Stimulated activated CD8-positive, alpha-beta memory T cell treated with anti-CD3 and anti-CD28 coated beads, Interleukin-2, amount 100 ng/mL, for 1 hour (primary cell): ENCODE measurements around the gene BEND6.

ENCODE experiments used
- DNase-seq, 2 donors: peaks; one replicate each; pipeline ENCODE4 v3.0.0-alpha.2; 2020; ENCODE audit warnings: low read depth in 2 of 2

Gene BEND6, protein sequence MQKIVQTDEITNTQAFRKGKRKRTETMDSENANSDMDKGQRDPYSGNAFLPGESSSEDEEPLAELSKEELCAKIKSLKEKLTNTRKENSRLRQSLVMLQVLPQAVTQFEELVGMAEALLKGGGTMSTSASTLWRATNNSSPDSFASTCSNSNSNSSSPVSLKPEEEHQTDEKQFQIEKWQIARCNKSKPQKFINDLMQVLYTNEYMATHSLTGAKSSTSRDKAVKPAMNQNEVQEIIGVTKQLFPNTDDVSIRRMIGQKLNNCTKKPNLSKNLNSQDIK

GRCh38 chr6:56954403-56955170, at the start of gene BEND6:
TSS of gene BEND6 (plus strand) at chr6:56955107. CDS start at chr6:56981811, 26,704 bp downstream.
- no peak for DNase-seq

DNA sequence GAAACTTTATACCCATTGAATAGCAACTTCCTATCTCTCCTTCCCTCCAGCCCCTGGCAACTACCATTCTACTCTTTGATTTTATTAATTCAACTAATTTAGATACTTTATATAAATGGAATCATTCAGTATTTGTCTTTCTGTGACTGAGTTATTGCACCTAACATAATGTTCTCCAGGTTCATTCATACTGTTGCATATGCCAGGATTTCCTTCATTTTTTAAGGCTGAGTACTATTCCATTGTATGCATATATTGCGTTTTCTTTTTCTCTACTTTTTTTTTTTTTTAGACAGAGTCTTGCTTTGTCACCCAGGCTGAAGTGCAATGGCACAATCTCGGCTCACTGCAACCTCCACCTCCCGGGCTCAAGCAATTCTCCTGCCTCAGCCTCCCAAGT, 49.5 kb upstream of the BEND6 start:
- DNase-seq = no peak

DNA sequence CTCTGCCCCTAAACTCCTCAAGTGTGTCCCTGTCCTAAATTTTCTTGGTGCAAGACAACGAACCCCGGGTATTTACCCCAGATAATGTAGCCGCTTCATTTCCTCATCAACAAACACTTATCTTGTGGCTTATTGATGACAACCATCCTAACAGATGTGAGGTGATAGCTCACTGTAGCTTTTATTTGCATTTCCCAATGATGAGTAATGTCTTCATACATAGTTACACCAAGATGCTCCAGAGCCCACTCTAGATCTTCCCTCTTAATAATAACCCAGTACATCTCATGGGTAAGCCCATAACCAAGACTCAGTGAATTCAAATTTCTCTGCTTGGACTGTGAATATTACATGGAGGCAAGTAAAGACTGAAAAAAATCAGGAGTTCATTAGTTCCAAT, 48.2 kb upstream of the BEND6 start:
- no peak for DNase-seq

DNA sequence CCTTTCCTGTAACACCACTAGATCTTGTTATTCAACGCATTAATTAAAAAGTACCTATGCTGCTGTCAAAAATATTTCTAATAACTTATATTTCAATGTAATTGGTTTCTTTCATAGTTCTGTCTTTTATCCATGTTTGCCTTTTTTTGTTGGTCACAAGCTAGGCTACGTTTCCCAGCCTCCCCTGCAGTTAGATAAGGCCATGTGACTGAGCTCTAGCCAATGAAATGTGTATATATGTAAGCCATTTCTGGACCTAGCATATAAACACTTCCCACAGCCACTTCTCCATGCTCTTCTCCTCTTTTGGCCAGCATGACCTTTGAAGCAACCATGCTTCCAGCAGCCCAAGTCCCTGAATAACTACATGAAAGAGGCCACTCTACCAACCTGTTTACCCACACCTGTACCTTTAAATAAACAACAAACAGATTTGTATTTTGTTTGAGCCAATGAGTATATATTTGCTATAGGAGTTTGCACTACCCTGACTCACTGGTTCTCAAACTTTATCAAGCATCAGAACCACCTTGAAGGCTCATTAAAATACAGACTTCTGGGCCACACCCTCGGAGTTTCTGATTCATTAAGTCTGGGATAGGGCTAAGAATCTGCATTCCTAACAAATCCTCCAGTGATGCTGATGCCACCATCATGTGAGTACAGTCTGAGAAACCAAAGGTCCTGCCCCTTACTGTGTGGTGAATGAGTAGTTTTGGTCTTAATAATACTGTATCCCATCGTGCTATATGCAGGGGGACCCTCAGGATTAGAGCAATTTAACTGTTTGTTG, 45.6 kb upstream of the BEND6 start:
- no peak for DNase-seq

DNA sequence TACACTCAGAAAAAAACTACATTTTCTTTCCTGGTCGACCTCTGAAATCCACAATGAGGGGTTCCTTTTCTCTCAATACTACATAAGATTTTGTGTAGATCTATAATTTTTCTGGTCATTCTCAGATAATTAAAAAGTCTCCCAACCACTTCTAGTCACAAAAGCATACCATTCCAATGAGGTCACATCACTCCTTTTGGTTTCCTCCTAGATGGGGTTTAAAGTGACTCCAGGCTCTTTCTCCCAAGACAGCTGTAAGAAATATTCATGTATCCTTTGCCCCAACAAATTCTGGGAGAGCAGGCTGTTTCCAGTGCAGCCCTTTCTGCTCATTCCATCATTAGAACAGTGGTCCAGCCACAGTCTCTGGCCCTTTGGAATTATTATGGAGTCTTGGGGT, 43.1 kb upstream of the BEND6 start:
- no peak for DNase-seq

DNA sequence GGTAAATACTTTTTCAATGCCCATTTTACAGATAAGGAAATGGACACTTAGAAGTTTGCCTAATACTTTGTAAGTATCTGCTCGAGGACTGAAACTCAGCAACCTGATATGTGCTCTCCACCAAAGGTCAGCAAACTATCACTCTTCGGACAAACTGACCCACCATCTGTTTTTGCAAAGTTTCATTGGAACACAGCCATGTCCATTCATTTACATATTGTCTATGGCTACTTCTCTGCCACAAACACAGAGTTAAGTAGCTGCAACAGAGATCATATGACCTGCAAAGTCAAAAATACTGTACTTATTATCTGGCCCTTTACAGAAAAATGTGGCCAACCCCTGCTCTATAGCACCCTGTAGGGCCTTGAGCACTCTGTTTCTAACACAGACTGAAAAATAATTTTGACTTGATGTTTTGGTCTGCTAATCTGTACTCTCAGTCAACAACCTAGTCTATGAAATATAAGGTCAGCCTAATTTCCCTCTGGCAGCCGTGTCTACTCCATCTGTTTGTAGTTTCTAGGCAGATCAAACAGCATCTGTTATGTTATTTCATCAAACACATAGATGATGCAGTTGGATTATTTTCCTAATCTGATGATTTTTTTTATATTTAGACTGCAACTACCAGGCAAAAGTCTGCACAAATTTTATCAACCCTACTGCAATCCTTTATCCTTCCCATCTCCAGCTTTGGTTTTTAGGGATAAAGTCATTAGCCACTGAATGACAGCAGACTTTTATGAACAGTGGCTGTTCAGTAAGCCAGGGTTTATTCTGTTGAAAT, 41.4 kb upstream of the BEND6 start:
- DNase-seq = no peak

GRCh38 chr6:56914798-56915658, 39.9 kb upstream of the BEND6 start:
- no peak for DNase-seq

GRCh38 chr6:56915832-56916231, 39.1 kb upstream of the BEND6 start:
- DNase-seq = no peak

DNA sequence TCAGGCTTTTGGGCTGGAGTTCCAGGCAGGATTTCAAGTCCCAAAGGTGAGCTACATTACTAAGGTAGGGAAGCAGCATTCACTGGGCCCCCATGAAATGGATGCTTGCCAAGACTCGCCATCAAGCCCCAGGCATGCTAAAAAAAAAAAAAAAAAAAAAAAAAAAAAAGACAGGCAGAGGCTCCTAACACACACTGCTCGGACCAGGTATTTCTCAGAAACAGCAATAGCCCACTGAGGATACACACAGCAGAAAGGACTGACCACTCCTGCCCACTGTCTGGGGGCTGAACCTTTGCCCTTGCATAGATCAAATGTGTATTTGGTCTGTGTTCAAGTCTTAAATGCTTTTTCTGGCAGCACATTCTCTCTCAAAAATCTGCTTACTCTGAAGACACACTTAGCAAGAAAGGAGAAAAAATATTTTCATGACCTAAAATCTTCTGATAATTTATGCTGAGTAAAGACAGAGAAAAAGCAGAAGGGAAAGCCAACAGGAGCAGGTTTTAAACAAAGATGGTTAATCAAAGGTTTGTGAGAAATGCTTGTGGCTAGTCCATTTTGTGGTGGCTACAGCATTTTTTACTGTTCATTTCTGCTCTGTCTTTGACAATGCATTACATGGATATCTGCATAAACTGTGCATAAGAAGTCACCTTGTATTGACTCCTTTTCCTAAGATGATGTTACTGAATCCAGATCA, 37.9 kb upstream of the BEND6 start:
- no peak for DNase-seq

DNA sequence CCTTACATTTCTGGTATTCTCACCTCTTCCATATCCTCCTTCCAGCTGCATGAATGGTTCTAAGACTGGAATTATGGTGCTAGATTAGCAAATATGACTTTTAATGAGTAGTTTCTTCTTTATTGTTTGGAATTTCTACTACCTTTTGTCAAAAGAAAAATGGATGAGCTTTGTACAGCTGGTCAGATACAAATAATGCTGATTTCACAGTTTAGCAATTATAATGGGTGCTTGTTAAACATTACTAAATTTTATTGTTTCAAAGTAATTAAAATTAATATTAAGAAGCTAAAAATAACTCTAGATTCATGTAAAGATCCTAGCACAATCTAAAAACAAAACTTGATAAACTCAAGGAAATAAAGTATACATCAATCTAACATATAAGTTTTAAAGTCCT, 32.3 kb upstream of the BEND6 start:
- DNase-seq = no peak

GRCh38 chr6:56923565-56923964, 31.3 kb upstream of the BEND6 start:
- no peak for DNase-seq

DNA sequence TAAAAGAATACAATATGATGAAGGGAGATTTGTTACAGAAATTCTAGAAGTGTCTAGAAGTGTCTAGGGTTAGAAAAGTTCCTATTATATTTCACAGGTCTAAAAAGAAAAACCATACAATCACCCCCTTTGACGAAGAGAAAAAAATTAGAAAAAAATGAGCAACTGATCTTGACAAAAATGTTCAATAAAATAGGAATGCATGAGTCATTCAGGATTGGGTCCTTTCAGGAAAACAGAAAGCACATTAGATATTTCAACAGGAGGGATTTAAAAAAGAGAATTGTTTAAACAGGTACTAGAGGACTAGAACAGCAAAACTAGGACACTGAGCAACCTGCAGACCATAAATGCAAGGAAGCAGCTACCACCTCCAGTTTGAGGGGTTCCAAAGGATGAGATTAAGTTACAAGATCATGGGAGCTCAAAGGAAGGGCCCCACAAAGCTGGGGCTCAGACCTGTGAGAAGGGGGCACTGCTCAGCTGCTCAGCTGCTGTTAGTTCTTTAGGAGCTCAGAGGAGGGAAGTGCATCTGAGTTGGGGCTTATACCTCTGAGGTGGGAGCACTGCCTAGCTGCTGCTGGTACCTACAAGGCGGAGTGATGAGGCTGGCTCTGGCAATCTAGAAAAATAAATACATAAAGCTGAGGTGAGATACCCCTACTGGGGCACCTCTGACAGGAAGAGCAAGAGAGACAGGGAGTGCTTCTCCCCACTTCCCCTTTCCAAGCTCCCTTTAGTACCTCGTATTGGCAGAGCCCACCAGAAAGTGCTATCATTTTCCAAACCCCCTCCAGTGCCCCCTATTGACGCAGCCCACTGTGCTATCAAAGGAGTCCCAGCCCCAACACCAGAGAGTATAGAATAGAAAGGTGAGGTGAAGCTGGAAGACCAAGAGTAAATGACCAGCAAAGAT, 27.1 kb upstream of the BEND6 start:
- DNase-seq = no peak

- no peak for DNase-seq
Observed at GRCh38 chr6:56930846-56931245, 24.1 kb upstream of the BEND6 start.

GRCh38 chr6:56932910-56933477, 21.9 kb upstream of the BEND6 start:
- no peak for DNase-seq

- no peak for DNase-seq
Observed at GRCh38 chr6:56933650-56934049, 21.3 kb upstream of the BEND6 start.

DNA sequence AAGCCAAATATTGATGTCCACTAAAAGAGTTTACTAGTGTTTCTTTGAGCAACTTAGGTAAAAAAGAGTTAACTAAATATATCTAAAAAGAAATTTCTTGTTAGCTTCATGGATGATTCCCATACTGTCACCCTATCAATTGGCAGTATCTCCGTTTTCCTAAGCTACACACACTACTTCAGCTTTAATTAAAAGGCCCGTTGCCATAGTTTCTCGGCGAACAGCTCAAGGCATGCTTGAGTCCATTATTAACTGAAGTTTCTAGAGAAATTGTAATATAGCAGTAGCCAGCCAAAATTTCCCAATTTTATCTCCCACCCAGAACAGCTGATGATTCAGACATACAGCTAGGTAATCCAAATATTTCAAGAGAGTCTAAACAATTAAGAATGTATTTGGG, 20.0 kb upstream of the BEND6 start:
- DNase-seq = no peak

DNA sequence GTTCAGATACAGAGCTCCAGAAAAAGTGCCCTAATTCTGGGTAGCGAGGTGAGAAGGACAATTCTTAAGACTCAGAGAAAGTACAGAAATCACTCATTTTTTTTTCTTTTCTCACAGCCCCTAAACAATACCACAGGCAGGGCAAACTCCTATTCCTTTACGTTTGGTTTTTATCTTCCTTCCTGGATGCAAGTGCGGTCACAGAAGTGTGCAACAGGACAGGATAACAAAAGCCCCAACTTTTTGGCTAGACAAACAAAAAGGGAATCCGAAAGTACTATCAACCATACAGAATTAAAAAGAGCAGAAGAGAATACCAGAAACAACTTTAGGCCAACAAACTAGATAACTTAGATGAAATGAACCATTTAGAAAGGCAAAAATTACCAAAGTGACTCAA, 18.4 kb upstream of the BEND6 start:
- no peak for DNase-seq

- no peak for DNase-seq
Observed at GRCh38 chr6:56938649-56939191, 16.2 kb upstream of the BEND6 start.

- DNase-seq = no peak
Observed at GRCh38 chr6:56940463-56940862, 14.4 kb upstream of the BEND6 start.
